Measurements from ENCODE around the gene ANG. TPM values are rescaled to one million over a fixed set of nuclear protein-coding genes. Genes with fewer than 3 reads are reported as not detected.
A peak's percentile ranks its signal among the peaks of the same experiment; 100 is the strongest.
"Not testable (repeated sequence)": the region's sequence is repeated elsewhere in the genome, so short reads cannot be mapped to it uniquely, and the experiment has no call there.

Gene ANG
- polyA plus RNA-seq, 1 experiment = 5.1 TPM

GRCh38 chr14:20662968-20663732 is 25.4 kb upstream of the ANG start:
- TF ChIP-seq CTCF (IDR thresholded peaks at IDR 0.05; ENCODE audit: low read depth, low read length) = peak; percentile 41
- peaks cover 8% of the 10 kb centered on the region for H3K27me3 ChIP-seq (ENCODE audit: control insufficient read depth, insufficient read depth, low read length)
- H3K4me3 ChIP-seq (ENCODE audit: low read depth, low read length) = peak overlapping the region; percentile 22; the same call in 1 of the 2 replicates
- no peak for DNase-seq (ENCODE audit: low read depth, low spot score)
- POLR2A ChIA-PET = no interaction called here
- H3K9me3 ChIP-seq (ENCODE audit: control insufficient read depth, insufficient read depth, low read length) = no peaks in the 10 kb centered on the region
- H3K27ac ChIP-seq (ENCODE audit: low read depth, low read length) = no peak overlapping the region
- CTCF ChIA-PET = no interaction called here

DNA sequence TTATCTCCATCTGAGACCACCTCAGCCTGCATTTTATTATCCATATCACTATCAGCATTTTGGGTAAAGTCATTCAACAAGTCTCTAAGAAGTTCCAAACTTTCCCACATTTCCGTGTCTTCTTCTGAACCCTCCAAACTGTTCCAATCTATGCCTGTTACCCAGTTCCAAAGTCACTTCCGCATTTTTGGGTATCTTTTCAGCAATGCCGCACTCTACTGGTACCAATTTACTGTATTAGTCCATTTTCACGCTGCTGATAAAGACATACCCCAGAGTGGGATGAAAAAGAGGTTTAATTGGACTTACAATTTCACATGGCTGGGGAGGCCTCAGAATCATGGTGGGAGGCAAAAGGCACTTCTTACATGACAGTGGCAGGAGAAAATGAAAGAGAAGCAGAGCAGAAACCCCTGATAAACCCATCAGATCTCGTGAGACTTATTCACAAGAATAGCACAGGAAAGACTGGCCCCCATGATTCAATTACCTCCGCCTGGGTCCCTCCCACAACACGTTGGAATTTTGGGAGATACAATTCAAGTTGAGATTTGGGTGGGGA is 22.1 kb upstream of the ANG start:
- DNase-seq (ENCODE audit: low read depth, low spot score) = not testable (repeated sequence)

GRCh38 chr14:20667957-20668356 is 20.6 kb upstream of the ANG start:
- ChIA-PET CTCF (no interaction called here), POLR2A (no interaction called here)
- no peak for TF ChIP-seq CTCF (IDR thresholded peaks at IDR 0.05; ENCODE audit: low read depth, low read length)

More for the DNA sequence above, 22.1 kb upstream of the ANG start:
- H3K27me3 ChIP-seq (ENCODE audit: control insufficient read depth, insufficient read depth, low read length); CTCF ChIA-PET; H3K4me3 ChIP-seq (ENCODE audit: low read depth, low read length); H3K27ac ChIP-seq (ENCODE audit: low read depth, low read length); H3K9me3 ChIP-seq (ENCODE audit: control insufficient read depth, insufficient read depth, low read length): not testable (repeated sequence)
- POLR2A ChIA-PET = interaction anchor here (0.6 kb wide), 1 partner anchor 11 kb away, joined by 3 read pairs; no protein-coding TSS in a partner anchor

GRCh38 chr14:20668969-20669368 is 19.6 kb upstream of the ANG start:
- TF ChIP-seq CTCF (IDR thresholded peaks at IDR 0.05; ENCODE audit: low read depth, low read length) = no peak
- DNase-seq (ENCODE audit: low read depth, low spot score) = no peak
- Histone ChIP-seq H3K27ac (ENCODE audit: low read depth, low read length) (no peak overlapping the region), H3K27me3 (ENCODE audit: control insufficient read depth, insufficient read depth, low read length) (peaks cover 6% of the 10 kb centered on the region), H3K4me3 (ENCODE audit: low read depth, low read length) (no peak overlapping the region), H3K9me3 (ENCODE audit: control insufficient read depth, insufficient read depth, low read length) (no peaks in the 10 kb centered on the region; the same call in 1 of the 2 replicates)
- ChIA-PET POLR2A (no interaction called here), CTCF (no interaction called here)

More at GRCh38 chr14:20667957-20668356, 20.6 kb upstream of the ANG start:
- Histone ChIP-seq H3K9me3 (ENCODE audit: control insufficient read depth, insufficient read depth, low read length) (no peaks in the 10 kb centered on the region), H3K27ac (ENCODE audit: low read depth, low read length) (no peak overlapping the region), H3K27me3 (ENCODE audit: control insufficient read depth, insufficient read depth, low read length) (peaks cover 8% of the 10 kb centered on the region), H3K4me3 (ENCODE audit: low read depth, low read length) (no peak overlapping the region)
- no peak for DNase-seq (ENCODE audit: low read depth, low spot score)

- no peak overlapping the region for H3K4me3 ChIP-seq (ENCODE audit: low read depth, low read length)
- ChIA-PET CTCF (no interaction called here), POLR2A (no interaction called here)
- no peaks in the 10 kb centered on the region; the same call in 1 of the 2 replicates for H3K9me3 ChIP-seq (ENCODE audit: control insufficient read depth, insufficient read depth, low read length)
- H3K27me3 ChIP-seq (ENCODE audit: control insufficient read depth, insufficient read depth, low read length) = no peaks in the 10 kb centered on the region
- no peak for TF ChIP-seq CTCF (IDR thresholded peaks at IDR 0.05; ENCODE audit: low read depth, low read length)
- H3K27ac ChIP-seq (ENCODE audit: low read depth, low read length) = no peak overlapping the region
- DNase-seq (ENCODE audit: low read depth, low spot score) = no peak
Measured at GRCh38 chr14:20671597-20672283, 16.8 kb upstream of the ANG start.
